Measurements from ENCODE around the gene F10. TPM values are rescaled to one million over a fixed set of nuclear protein-coding genes. Genes with fewer than 3 reads are reported as not detected.

The F10 gene
- total RNA-seq, 5 donors from 2014 or later (not counting 1 experiment from before 2014, with no cell fraction given), result not detected

GRCh38 chr13:113086991-113087922 is 35.3 kb upstream of the F10 start:
- ATAC-seq (replicated peaks in 1 of 4), result no peak
- H3K27me3 ChIP-seq (replicated peaks in 1 of 2; ENCODE audit: control insufficient read depth in 2 of 2, extremely low read depth in 1 of 2, insufficient read depth in 2 of 2, low read length in 1 of 2), result no peaks in the 10 kb centered on the region
- no peak for DNase-seq
- H3K27ac ChIP-seq (ENCODE audit: low read length), result no peak overlapping the region
- no peaks in the 10 kb centered on the region for H3K27me3 Mint-ChIP-seq
- H3K9me3 Mint-ChIP-seq, result no peaks in the 10 kb centered on the region
- WGBS (ENCODE audit: insufficient coverage), result 86% methylated on average over 29 of the region's 39 CpGs
- H3K27ac Mint-ChIP-seq, result no peak overlapping the region
- no peaks in the 10 kb centered on the region for H3K4me1 Mint-ChIP-seq
- ChIA-PET POLR2A (no interaction called here), CTCF (no interaction called here)
- no peaks in the 10 kb centered on the region for H3K9me3 ChIP-seq
- no peaks in the 10 kb centered on the region for H3K4me1 ChIP-seq (ENCODE audit: control insufficient read depth in 1 of 2, extremely low read depth in 1 of 2, insufficient read depth in 2 of 2, low read length in 2 of 2)
- peaks cover 6% of the 10 kb centered on the region for H3K36me3 Mint-ChIP-seq
- H3K4me3 ChIP-seq (ENCODE audit: control insufficient read depth in 1 of 2, extremely low read depth in 1 of 2, low read length in 1 of 2), result no peak overlapping the region
- peaks cover 2 to 3% of the 10 kb centered on the region in 2 donors for H3K36me3 ChIP-seq (ENCODE audit: control insufficient read depth in 2 of 2, extremely low read depth in 1 of 2, insufficient read depth in 1 of 2, low read length in 1 of 2)
- no peak overlapping the region for H3K4me3 Mint-ChIP-seq

- H3K4me3 Mint-ChIP-seq, result no peak overlapping the region
- peaks cover 2 to 3% of the 10 kb centered on the region in 2 donors for H3K36me3 ChIP-seq (ENCODE audit: control insufficient read depth in 2 of 2, extremely low read depth in 1 of 2, insufficient read depth in 1 of 2, low read length in 1 of 2)
- H3K27me3 ChIP-seq (replicated peaks in 1 of 2; ENCODE audit: control insufficient read depth in 2 of 2, extremely low read depth in 1 of 2, insufficient read depth in 2 of 2, low read length in 1 of 2), result no peaks in the 10 kb centered on the region
- no peak overlapping the region for H3K27ac ChIP-seq (ENCODE audit: low read length)
- H3K9me3 ChIP-seq, result no peaks in the 10 kb centered on the region
- WGBS (ENCODE audit: insufficient coverage), result 92% methylated on average over 37 of the region's 40 CpGs
- DNase-seq (no peak), ATAC-seq (replicated peaks in 1 of 4) (no peak)
- H3K4me1 ChIP-seq (ENCODE audit: control insufficient read depth in 1 of 2, extremely low read depth in 1 of 2, insufficient read depth in 2 of 2, low read length in 2 of 2), result no peaks in the 10 kb centered on the region
- H3K4me1 Mint-ChIP-seq, result no peaks in the 10 kb centered on the region
- ChIA-PET POLR2A (interaction anchor here in 1 of 2 donors (0.7 kb wide), 1 partner anchor 39 kb away, joined by 4 read pairs; no protein-coding TSS in a partner anchor), CTCF (no interaction called here)
- peaks cover 6% of the 10 kb centered on the region for H3K36me3 Mint-ChIP-seq
- H3K4me3 ChIP-seq (ENCODE audit: control insufficient read depth in 1 of 2, extremely low read depth in 1 of 2, low read length in 1 of 2), result no peak overlapping the region
- H3K9me3 Mint-ChIP-seq, result no peaks in the 10 kb centered on the region
- H3K27ac Mint-ChIP-seq, result no peak overlapping the region
- no peaks in the 10 kb centered on the region for H3K27me3 Mint-ChIP-seq
Measured at GRCh38 chr13:113087923-113088690, 34.5 kb upstream of the F10 start.

GRCh38 chr13:113088691-113089020 is 33.9 kb upstream of the F10 start:
- Mint-ChIP-seq H3K4me3 (no peak overlapping the region), H3K27ac (no peak overlapping the region), H3K27me3 (no peaks in the 10 kb centered on the region), H3K9me3 (no peaks in the 10 kb centered on the region), H3K36me3 (peaks cover 6% of the 10 kb centered on the region), H3K4me1 (no peaks in the 10 kb centered on the region)
- H3K4me1 ChIP-seq (ENCODE audit: control insufficient read depth in 1 of 2, extremely low read depth in 1 of 2, insufficient read depth in 2 of 2, low read length in 2 of 2), result no peaks in the 10 kb centered on the region
- ATAC-seq (replicated peaks in 1 of 4) (no peak), DNase-seq (no peak)
- H3K27me3 ChIP-seq (replicated peaks in 1 of 2; ENCODE audit: control insufficient read depth in 2 of 2, extremely low read depth in 1 of 2, insufficient read depth in 2 of 2, low read length in 1 of 2), result no peaks in the 10 kb centered on the region
- no peaks in the 10 kb centered on the region for H3K9me3 ChIP-seq
- no peak overlapping the region for H3K4me3 ChIP-seq (ENCODE audit: control insufficient read depth in 1 of 2, extremely low read depth in 1 of 2, low read length in 1 of 2)
- POLR2A ChIA-PET, result interaction anchor here in 1 of 2 donors (0.7 kb wide), 1 partner anchor 38 kb away, joined by 4 read pairs; no protein-coding TSS in a partner anchor
- no peak overlapping the region for H3K27ac ChIP-seq (ENCODE audit: low read length)
- 93% methylated on average over 8 of the region's 17 CpGs for WGBS (ENCODE audit: insufficient coverage)
- H3K36me3 ChIP-seq (ENCODE audit: control insufficient read depth in 2 of 2, extremely low read depth in 1 of 2, insufficient read depth in 1 of 2, low read length in 1 of 2), result peaks cover 2 to 3% of the 10 kb centered on the region in 2 donors
- CTCF ChIA-PET, result no interaction called here

GRCh38 chr13:113089693-113090414 is 32.7 kb upstream of the F10 start:
- H3K9me3 ChIP-seq, result no peaks in the 10 kb centered on the region
- POLR2A ChIA-PET, result no interaction called here
- Mint-ChIP-seq H3K27ac (no peak overlapping the region), H3K9me3 (no peaks in the 10 kb centered on the region), H3K4me1 (no peaks in the 10 kb centered on the region), H3K36me3 (peaks cover 6% of the 10 kb centered on the region), H3K4me3 (no peak overlapping the region), H3K27me3 (no peaks in the 10 kb centered on the region)
- H3K36me3 ChIP-seq (ENCODE audit: control insufficient read depth in 2 of 2, extremely low read depth in 1 of 2, insufficient read depth in 1 of 2, low read length in 1 of 2), result peaks cover 2 to 3% of the 10 kb centered on the region in 2 donors
- no peak overlapping the region for H3K27ac ChIP-seq (ENCODE audit: low read length)
- no peak overlapping the region for H3K4me3 ChIP-seq (ENCODE audit: control insufficient read depth in 1 of 2, extremely low read depth in 1 of 2, low read length in 1 of 2)
- no peak for DNase-seq
- ATAC-seq (replicated peaks in 1 of 4), result no peak
- H3K4me1 ChIP-seq (ENCODE audit: control insufficient read depth in 1 of 2, extremely low read depth in 1 of 2, insufficient read depth in 2 of 2, low read length in 2 of 2), result no peaks in the 10 kb centered on the region
- H3K27me3 ChIP-seq (replicated peaks in 1 of 2; ENCODE audit: control insufficient read depth in 2 of 2, extremely low read depth in 1 of 2, insufficient read depth in 2 of 2, low read length in 1 of 2), result no peaks in the 10 kb centered on the region
- WGBS (ENCODE audit: insufficient coverage), result 90% methylated on average over 29 of the region's 36 CpGs
- CTCF ChIA-PET, result no interaction called here

- POLR2A ChIA-PET, result no interaction called here
- no peak for ATAC-seq (replicated peaks in 1 of 4)
- H3K27me3 Mint-ChIP-seq, result no peaks in the 10 kb centered on the region
Measured at GRCh38 chr13:113090415-113090770, 32.2 kb upstream of the F10 start.

GRCh38 chr13:113090806-113091205 is 31.8 kb upstream of the F10 start:
- H3K4me3 ChIP-seq (ENCODE audit: control insufficient read depth in 1 of 2, extremely low read depth in 1 of 2, low read length in 1 of 2), result no peak overlapping the region
- no peak for ATAC-seq (replicated peaks in 1 of 4)
- Mint-ChIP-seq H3K27ac (no peak overlapping the region), H3K4me3 (no peak overlapping the region), H3K9me3 (no peaks in the 10 kb centered on the region), H3K36me3 (peaks cover 6% of the 10 kb centered on the region), H3K4me1 (no peaks in the 10 kb centered on the region), H3K27me3 (no peaks in the 10 kb centered on the region)
- no peak for DNase-seq
- no peaks in the 10 kb centered on the region for H3K27me3 ChIP-seq (replicated peaks in 1 of 2; ENCODE audit: control insufficient read depth in 2 of 2, extremely low read depth in 1 of 2, insufficient read depth in 2 of 2, low read length in 1 of 2)
- H3K27ac ChIP-seq (ENCODE audit: low read length), result no peak overlapping the region
- H3K36me3 ChIP-seq (ENCODE audit: control insufficient read depth in 2 of 2, extremely low read depth in 1 of 2, insufficient read depth in 1 of 2, low read length in 1 of 2), result peaks cover 2 to 3% of the 10 kb centered on the region in 2 donors
- H3K9me3 ChIP-seq, result no peaks in the 10 kb centered on the region
- CTCF ChIA-PET, result interaction anchor here in 1 of 2 donors (0.7 kb wide), 1 partner anchor 176 kb away, joined by 3 read pairs; no protein-coding TSS in a partner anchor
- 93% methylated on average over 22 of the region's 24 CpGs for WGBS (ENCODE audit: insufficient coverage)
- no peaks in the 10 kb centered on the region for H3K4me1 ChIP-seq (ENCODE audit: control insufficient read depth in 1 of 2, extremely low read depth in 1 of 2, insufficient read depth in 2 of 2, low read length in 2 of 2)
- POLR2A ChIA-PET, result no interaction called here

More at GRCh38 chr13:113090415-113090770, 32.2 kb upstream of the F10 start:
- no peak for DNase-seq
- H3K9me3 ChIP-seq, result no peaks in the 10 kb centered on the region
- WGBS (ENCODE audit: insufficient coverage), result 93% methylated on average over 7 of the region's 13 CpGs
- CTCF ChIA-PET, result interaction anchor here in 1 of 2 donors (0.7 kb wide), 1 partner anchor 176 kb away, joined by 3 read pairs; no protein-coding TSS in a partner anchor
- no peaks in the 10 kb centered on the region for H3K4me1 ChIP-seq (ENCODE audit: control insufficient read depth in 1 of 2, extremely low read depth in 1 of 2, insufficient read depth in 2 of 2, low read length in 2 of 2)
- peaks cover 2 to 3% of the 10 kb centered on the region in 2 donors for H3K36me3 ChIP-seq (ENCODE audit: control insufficient read depth in 2 of 2, extremely low read depth in 1 of 2, insufficient read depth in 1 of 2, low read length in 1 of 2)
- peaks cover 6% of the 10 kb centered on the region for H3K36me3 Mint-ChIP-seq
- no peak overlapping the region for H3K4me3 ChIP-seq (ENCODE audit: control insufficient read depth in 1 of 2, extremely low read depth in 1 of 2, low read length in 1 of 2)
- H3K27me3 ChIP-seq (replicated peaks in 1 of 2; ENCODE audit: control insufficient read depth in 2 of 2, extremely low read depth in 1 of 2, insufficient read depth in 2 of 2, low read length in 1 of 2), result no peaks in the 10 kb centered on the region
- no peaks in the 10 kb centered on the region for H3K9me3 Mint-ChIP-seq
- H3K27ac Mint-ChIP-seq, result no peak overlapping the region
- no peak overlapping the region for H3K4me3 Mint-ChIP-seq
- H3K4me1 Mint-ChIP-seq, result no peaks in the 10 kb centered on the region
- no peak overlapping the region for H3K27ac ChIP-seq (ENCODE audit: low read length)

All from T-cell (primary cell).